Ramos (cell line): ENCODE data around the gene TIMM13.

Experiments
- in situ Hi-C: fragments of 300-500 bp; cut with MboI; formaldehyde crosslinking; loops from one replicate; pipeline ENCODE4 v1.14.3; 2022; ENCODE audit warnings: low sequenced_read_pairs; ENCODE audit not compliant: unreplicated experiment

The TIMM13 gene

DNA sequence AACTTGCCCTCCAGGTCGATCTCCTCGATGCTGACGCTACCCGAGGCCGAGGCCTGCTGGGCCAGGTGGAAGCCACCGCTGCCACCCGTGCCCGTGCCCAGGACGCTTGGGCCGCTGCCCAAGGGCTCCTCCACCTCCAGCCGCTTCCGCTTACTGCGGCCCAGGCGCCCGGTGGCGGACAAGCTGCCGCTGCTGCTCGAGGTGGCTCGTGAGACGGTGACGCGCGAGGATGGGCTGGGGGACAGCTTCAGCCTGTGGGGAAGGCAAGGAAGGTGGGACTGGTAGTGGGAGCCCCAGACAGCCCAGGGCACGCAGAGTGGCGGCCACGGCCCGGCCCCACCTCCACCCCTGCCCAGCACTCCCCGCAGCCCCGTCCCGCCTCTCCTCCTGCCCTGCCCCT, 6.5 kb upstream of the TIMM13 start:
- in situ Hi-C loops, result no loop called here

GRCh38 chr19:2432131-2432848, 4.9 kb upstream of the TIMM13 start:
- in situ Hi-C loops, result no loop called here

DNA sequence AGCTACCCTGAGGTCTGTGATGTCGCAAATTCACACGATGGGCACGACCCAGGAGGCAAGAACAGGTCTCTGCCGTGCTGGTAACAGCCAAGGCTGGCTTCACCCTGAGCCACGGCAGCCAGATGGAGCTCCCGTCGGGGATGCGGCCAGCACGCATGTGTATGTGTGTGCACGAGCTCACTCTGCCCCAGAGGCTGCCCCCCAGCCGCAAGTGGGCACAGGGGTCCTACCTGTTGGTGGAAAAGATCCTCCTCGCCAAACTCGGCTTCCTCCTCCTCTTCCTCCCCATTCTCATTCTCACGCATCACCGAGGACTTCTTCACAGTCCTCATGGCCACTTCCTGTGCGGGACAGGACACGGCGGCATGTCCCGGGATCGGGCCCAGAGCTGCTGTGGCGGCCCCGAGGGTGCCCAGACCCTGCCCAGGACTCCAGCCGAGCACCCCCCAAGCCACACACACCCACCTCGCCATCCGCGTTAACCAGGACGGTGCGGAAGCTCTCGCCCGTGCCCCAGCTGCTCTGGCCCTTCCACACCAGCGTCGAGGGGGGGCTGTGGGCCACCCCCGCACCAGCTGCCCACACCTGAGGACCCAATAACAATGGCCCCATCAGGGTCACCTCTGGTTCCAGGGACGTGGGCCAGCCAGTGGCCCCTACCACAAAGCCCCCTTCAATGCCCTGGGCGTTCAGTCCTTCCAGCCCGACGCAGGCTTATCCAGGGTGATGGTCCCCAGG, 4.1 kb upstream of the TIMM13 start:
- in situ Hi-C loops, result no loop called here

- in situ Hi-C loops, result no loop called here
These were observed 2.6 kb upstream of the TIMM13 start for GRCh38 chr19:2429917-2430535.

DNA sequence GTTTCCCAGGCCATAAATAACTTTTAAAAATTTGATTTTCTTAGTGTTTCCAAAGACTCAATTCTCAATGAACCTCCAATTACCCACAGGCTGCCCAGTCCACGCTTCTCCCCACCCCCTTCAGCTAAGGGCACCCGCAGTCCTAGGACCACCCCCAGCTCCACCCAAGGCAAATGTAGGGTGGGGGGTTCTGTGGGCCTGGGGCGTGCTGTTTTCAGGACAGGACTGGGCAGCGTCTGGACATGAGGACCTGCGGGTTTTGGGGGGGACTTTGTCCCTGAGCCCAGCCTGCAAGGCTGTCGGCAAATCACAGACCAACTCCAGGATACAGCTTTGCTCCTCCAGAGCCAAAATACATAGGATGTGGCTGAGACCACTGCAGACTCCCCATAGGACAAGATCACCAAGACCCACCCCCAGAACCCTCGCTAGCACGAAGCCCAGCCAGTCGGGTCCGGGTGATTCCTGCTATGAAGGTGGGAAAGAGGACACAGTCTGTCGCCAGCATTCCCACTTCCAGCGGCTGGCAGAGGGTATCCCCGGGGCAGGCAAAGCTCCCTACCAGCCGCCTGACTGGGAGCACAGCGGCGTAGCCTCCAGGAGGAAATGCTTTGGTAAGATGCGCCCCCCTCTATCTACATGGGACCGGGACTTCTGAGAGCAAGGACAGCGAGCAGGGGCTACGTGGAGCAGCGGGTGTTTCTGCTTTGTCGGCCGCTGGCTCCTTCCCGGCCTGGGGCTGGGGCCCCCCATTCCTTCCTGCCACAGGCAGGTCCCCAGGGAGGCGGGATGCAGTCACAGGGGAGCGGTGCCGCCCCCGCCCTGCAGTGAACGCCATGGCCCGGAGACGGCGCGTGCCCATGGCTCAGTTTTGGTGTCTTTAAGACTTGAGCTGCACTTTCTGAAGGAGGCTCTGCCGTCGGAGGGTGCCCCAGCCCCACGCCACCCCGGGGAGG, 1.6 kb upstream of the TIMM13 start:
- in situ Hi-C loops, result no loop called here

- in situ Hi-C loops, result no loop called here
These were observed 920 bp upstream of the TIMM13 start for GRCh38 chr19:2428321-2428690.

GRCh38 chr19:2426611-2427428, 566 bp downstream of the TIMM13 start:
- in situ Hi-C loops, result no loop called here

DNA sequence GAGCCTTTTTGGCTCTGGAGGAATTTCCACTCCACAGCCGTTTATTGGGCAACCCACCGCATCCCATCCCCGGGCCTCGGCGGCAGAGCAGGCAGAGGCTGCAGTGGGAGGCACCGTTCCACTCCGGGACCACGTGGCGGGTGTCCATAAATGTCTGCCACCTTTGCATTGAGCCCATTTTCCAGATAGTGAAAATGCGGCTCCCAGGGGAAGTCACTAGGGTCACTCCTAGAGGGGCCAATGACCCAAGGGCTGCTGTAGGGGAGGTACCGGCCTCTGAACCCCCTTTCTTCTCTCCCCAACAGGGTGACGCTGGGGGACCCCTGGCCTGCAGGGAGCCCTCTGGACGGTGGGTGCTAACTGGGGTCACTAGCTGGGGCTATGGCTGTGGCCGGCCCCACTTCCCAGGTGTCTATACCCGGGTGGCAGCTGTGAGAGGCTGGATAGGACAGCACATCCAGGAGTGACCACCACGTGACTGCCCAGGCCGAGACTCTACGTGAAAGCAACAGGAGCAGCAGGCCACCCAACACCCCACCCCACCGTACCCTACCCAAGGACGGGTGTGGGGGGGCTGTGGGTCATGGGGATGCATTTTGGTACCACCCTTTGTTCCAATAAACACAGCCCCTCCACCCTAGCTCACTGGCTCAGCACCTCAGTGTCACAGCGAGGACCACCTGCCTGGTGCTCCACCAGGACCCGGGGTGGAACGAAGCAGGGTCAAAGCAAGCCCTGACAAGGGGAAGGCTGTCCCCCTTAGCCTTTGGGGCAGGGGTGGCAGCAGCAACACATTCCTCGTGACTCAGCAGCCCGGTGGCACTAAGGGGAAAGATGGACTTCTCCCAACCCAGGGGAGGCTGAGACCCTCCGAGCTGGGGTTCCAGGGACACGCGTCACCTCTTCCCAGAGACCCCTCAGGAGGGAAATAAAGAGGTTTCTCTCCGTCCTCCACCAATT, 1.5 kb downstream of the TIMM13 start:
- in situ Hi-C loops, result no loop called here

DNA sequence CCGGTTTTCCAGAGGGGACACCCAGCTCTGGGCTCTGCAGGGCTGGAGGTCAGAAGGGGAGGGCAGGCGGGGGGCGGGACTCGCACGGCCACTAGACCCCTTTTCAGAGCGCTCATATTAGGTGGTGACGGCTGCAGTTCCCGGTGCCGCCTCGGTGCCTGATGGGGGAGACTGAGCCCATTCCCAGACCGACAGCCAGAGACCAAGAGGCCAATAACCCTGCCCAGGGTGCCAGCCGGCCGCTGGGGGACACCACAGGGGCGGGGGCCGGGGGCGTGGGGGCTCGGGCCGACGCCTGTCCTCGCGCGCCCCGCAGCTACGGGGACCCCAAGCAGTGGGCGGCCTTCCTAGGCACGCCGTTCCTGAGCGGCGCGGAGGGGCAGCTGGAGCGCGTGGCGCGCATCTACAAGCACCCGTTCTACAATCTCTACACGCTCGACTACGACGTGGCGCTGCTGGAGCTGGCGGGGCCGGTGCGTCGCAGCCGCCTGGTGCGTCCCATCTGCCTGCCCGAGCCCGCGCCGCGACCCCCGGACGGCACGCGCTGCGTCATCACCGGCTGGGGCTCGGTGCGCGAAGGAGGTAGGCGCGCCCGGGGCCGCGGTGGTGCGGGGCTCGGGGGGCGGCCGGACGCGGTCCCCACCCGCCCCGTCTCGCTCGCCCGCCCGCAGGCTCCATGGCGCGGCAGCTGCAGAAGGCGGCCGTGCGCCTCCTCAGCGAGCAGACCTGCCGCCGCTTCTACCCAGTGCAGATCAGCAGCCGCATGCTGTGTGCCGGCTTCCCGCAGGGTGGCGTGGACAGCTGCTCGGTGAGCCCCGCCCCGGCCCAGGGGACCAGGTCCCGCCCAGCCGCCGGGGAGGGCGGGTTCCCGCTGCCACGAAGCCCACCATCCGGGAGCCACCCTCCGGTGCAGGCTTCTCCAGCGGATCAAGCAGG, 2.4 kb downstream of the TIMM13 start:
- in situ Hi-C loops, result no loop called here

DNA sequence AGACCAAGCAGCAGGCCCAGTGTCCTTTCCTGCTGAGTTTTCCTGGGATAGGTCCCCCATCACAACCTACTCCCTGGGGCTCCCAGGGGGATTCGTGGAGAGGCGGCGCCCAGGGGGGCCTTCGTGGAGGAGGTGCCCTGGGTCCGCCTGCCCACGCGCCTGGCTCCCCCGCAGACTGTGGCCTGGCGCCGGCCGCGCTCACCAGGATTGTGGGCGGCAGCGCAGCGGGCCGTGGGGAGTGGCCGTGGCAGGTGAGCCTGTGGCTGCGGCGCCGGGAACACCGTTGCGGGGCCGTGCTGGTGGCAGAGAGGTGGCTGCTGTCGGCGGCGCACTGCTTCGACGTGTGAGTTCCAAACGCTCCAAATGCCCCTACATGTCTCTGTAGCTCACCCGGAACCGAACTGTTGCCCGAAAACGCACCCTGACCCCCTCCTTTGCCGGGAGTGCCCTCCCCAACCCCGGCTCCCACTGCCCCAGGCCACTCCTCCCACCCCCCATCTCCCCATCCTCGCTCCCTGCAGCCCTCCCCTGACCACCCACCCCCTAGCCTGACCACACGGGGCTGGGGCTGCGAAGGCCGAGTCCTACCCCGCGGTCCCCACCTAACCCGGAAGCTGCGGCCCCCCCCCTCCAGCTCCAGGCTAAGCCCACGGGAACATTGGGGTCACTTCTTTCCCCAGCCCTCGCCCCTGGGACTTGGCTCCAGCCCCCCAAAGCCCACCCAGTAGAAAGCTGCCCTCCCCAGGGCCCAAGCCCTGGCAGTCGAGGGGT, 3.3 kb downstream of the TIMM13 start:
- in situ Hi-C loops, result no loop called here

- in situ Hi-C loops, result no loop called here
These were observed 4.1 kb downstream of the TIMM13 start for GRCh38 chr19:2423071-2423914.

GRCh38 chr19:2421581-2422306, 5.6 kb downstream of the TIMM13 start:
- in situ Hi-C loops, result no loop called here

- in situ Hi-C loops, result no loop called here
These were observed 6.9 kb downstream of the TIMM13 start for GRCh38 chr19:2420490-2420889.

- in situ Hi-C loops, result no loop called here
These were observed 7.6 kb downstream of the TIMM13 start for GRCh38 chr19:2419754-2420153.

DNA sequence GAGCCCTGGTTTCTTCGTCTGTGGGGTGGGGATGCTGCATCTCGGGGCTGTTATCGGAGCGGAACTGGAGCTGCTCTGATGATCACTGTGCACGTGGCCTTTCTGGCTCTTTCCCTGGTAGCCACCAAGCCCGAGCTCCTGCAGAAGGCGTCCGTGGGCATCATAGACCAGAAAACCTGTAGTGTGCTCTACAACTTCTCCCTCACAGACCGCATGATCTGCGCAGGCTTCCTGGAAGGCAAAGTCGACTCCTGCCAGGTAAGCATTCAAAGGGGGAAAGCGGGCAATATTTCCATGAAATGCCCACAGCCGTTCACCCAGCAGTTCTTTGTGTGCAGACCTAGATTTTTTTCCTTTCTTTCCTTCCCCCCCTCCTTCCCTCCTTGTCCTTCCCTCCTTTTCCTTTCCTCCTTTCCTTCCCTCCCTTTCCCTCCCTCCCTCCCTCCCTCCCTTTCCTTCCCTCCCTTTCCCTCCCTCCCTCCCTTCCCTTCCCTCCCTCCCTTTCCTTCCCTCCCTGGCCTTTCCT, 9.4 kb downstream of the TIMM13 start:
- in situ Hi-C loops, result no loop called here
